GM18858 (cell line): ENCODE results near the gene RTTN.
"Not testable (repeated sequence)": the region's sequence is repeated elsewhere in the genome, so short reads cannot be mapped to it uniquely, and the experiment has no call there.

Experiments used
- ATAC-seq: cut with Tn5 transposase; IDR thresholded peaks from one replicate; pipeline ENCODE4 v1.9.1; 2021; ENCODE audit not compliant: unreplicated experiment

RTTN gene

DNA sequence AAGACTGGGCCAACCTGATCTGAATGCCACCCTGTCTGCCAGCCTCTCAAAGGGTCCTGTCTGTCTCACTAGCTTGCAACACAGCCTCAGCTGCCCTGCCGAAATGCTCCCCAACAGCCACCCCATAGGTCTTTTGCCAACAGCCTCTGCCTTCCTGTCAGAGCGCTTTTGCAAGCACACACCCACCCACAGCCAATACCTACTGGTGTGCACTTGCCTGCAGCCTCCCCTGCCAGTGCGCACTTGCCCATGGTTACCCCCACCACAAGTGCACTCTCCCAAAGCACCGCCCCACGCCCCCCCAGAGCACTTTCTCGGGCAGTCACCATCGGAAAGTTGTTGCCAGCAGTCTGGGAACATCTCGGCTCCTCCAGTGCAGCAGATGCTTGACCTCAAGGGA, 48.6 kb downstream of the RTTN start:
- no peak for ATAC-seq

DNA sequence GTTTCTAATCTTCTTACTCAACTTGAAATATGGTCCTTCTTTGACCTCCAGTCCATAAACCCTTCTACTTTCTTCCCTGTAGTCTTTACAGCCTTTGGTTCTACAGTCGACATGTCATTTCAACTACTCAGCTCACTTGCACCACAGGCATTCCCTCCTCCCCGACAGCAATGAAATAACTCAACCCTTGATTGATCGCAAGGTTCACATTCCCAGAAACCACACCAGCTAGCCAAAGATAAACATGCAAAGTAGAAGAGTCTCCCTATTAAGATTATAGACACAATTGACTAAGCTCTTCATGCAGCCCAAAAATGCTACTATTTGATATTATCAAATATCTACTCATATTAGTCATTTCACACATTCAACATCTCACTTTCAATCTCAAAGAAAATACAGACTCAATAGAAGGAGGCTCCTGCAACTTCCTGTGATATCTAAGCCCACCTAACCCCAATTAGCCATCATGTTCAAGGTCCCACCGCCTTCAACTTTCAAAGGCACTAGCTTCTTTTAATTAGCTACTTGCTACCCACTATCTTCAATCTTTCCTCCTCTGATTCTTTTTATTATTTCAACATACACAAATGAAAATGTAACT, 50.8 kb downstream of the RTTN start:
- no peak for ATAC-seq

DNA sequence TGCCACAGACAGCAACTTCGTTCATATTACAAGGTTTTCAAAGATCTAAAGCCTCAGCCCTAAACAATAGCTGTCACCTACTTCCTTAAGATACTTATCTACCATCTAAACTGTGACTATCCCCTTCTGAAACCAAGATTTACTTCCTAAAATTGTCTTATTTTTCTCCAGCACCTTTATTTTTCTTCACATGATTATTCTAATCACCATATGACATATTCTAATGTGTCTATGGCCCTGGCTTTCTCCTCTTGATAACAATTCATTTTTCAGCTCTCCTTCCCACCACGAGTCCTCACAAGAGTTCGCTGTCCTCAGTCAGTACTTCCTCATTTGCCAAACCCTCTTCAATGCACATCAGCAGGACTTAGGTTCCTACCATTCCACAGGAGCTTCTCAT, 53.9 kb downstream of the RTTN start:
- ATAC-seq: no peak

DNA sequence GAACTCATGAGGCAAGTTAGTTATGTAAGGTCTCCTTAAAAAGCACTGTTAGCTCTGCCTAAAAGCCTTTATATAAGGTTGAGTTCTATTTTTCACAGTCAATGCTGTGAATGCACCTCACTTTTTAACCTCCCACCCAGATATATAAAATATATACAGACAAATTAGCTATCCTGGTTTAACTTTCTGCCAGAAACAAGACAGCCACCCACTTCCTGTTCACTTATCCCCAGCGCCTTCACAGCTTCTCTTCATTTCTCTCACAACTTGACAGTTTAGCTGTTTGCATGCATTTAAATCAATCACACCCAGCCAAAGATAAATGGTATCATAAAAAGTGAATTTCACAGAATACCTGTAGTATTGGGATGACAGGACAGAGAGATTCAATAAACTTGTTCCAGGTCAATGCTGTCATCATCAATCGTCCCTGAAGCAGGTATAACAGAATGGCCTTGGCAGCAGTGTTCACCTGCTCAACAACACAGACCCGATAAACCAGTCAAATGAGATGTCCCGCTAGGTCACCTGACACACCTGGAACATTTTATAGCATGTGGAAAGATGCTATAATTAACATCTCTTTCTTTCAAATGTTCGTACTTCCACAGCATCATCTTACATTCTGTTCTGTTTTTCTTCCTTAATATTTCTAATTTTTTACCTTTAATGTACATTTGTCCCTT, 55.7 kb downstream of the RTTN start:
- ATAC-seq: no peak

DNA sequence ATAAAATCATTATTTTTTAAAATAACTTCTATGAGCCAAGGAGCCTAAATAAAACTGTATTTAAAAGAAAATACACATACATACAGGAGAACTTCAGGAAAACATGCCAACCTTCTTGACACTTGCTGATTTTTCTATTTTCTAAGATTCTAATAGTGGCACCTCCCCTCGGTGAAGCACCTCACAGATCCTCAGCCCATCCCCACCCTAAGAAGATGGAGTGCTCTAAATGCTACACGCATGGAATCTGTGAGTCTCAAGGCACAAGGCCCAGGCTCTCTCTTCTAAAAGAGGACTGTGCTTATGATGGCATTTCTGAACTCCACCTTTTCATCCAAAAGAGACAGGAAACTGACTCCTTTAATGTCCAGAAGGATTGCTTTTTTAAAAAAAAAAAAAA, 56.3 kb downstream of the RTTN start:
- ATAC-seq: no peak

DNA sequence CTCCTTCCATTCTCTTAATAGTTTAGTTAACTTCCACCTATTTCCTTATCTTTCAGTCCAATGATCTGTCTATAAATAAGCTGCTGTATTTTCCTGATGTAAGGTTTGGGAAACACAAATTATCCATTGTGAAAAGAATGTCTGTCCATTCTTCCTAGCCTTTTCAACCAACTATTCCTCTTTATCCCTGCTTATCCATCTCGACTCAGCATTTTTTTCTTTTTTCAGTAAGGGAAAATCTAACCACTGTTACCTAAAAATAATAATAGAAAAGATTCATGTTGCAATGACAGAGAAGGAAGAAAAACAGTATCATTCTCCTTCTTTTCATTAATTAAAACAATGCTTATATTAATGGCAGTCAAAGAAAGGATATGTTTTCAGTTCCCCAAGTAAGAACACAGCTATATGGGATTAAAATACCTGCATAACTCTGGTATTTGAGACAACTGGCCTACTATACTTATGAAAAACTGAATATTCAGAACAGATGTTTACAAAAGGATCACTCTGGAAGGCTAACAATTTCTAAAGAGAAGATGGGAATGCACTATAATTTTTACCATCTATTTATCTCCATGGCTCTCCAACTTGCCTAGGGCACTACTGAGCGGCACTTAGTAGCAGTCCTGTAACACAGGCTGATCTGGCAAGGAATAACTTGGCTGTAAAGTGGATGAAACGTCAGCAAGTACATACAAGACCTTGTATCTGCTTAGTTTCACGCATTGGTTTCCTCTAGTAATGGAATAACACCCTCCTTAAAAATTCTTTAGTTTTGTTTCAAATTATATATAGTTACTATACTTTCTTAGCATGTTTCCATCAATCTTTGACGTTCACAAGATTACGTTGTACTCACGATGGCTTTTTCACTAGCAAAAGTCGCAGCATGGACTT, 57.2 kb downstream of the RTTN start:
- ATAC-seq: no peak

DNA sequence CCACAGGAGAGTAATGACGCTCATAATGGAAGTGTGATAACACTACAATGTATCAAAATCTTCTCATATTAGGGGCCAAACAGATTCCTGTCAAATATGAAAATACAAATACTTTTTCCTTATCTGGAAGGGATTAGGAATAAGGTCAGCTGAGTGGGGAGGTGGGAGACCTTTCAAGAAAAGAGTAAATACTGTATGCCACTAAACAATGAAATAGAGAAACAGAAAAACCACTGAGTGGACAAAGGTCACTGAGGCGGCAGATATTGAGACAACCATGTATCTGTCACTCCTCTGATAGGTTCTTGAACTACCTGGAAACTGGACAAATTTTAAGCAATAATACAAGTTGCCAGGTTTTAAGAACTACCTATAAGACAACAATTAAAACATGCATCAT, 59.3 kb downstream of the RTTN start:
- ATAC-seq: no peak

DNA sequence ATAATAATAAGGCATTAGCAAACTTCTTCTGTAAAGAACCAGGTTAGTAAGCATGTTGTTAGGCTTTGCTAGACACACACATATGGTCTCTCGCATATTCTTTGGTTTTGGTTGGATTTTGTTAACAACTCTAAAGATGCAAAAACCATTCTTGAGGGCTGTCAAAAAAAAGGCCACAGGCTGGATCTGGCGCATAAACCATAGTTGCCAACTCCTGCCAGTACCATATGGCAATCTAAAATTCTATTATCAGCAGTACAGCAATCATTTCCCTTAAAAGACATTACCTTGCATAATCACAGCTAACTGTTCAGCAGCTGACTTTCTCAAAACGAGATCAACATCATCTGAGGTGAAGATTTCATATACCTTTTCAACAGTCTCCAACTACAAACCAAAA, 63.5 kb downstream of the RTTN start:
- ATAC-seq: no peak

DNA sequence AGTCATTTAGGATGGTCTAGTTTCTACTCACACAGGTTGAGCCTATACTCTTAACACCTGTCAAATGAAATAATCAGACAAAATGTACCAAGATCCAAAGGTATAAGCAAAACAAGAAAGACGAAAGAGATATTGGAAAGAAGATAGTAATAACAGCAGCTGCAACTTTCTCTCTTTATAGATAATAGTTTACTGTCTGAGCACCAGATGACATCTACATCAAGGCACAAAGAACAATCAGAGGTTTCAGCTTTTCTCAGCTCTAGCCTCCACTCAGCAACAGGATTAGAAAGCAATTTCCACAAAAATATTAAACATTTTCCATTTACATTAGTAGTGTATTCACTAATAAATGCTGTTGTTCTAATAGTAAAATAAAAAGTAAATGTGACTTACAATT, 66.3 kb downstream of the RTTN start:
- ATAC-seq: no peak

DNA sequence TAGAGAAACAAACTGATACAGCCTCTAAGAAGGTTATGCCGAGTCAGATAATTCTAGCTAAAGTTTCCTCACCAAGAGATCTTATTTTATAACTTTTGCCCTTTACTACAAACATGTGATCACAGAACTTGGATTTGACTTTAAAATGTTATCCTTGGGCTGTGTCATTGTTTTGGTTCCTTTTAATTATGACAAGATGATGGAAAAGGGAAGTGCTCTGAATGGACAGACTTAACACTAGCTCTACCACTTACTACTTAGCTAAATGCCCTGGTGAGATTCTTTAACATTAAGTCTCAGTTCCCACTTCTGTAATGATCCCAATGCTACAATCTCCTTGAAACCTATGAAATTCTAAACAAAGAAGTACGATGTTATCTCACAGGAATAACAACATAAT, 69.9 kb downstream of the RTTN start:
- ATAC-seq: no peak

DNA sequence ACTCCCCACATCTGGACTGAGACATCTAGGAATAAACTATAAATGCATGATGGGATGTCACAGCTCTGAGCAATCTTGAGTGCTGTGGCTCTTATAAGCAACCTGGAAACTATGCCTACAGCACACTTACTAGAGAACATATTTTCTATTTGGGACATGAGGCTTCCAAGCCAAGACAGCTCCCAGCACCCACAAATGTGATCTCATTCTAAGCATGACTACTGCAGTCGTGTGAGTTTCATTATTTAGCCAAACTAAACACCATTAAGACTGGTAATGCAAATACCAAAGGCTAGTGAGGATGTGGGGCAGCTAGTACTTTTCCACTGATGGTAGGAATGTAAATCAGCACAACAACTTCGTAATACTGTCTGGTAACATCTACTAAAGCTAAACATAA, 72.5 kb downstream of the RTTN start:
- ATAC-seq: no peak

DNA sequence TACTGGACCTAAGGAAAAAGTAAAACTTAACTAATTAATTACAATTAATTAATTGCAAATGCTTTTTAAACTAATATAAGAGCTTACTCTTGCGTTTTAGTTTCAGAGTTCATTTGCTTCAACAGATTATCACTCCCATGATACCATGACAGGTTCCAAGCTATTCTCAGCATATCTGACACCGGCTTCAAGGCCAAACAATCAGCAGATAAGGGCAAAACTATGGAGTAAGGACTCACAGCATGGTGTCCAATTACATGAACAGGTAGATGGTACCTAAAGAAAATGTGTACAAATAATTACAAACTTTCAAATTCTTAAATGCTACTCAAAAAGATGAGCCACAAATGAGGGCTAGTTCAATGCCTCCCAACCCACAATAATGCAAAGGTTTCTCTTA, 77.2 kb downstream of the RTTN start:
- ATAC-seq: no peak

DNA sequence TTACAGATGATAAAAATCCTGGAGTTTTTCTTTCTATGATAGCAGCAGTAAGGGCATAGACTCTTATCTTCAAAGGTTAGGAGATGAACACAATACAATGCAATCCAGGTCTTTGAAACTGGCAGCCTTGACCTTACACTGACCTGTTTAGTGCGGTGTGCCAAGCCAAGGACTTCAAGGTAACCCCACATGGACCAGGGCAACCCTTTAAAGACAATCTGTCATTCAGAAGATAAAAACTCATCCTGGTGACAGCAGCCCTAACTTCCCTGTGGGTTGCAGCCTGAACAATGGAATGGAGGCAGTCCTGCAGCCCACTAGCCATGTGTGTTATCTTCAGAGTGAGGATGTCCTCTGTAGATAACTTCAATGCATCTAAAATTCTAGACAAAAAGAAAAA, 78.1 kb downstream of the RTTN start:
- no peak for ATAC-seq

DNA sequence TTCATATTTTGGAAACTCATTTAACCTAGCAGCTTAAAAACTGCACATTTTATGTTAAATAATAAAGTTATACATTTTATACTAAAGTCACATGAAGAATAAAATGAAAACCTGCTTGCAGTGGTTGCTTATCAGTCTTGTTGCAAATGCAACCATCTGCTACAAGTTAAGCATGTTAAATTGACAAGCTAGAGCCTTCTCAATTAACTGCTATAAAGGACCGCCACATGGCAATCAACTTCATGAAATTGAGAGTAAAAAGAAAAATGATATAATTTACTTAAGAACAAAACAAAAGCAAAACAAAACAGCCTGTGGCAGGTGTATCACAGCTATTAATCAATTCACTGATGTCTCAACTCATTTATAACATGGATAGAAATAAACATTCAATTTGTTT, 78.7 kb downstream of the RTTN start:
- no peak for ATAC-seq

DNA sequence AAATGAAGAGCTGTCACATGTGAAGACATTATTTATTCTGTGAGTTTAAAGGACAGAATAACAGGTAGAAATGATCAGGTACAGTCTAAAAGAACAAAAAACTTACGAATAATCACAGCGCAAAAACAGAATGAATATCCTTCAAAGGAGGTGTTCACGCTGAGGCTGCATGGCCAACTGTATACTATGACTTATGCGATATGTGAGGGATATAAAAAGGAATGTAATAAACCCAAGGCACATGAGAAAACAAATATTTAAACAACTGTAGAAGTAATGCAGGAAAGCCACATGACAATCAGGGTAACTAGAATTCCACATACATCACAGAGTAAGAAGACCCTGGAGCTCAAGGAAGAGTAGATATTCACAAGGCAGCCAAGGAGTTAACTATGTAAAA, 81.3 kb downstream of the RTTN start:
- no peak for ATAC-seq

DNA sequence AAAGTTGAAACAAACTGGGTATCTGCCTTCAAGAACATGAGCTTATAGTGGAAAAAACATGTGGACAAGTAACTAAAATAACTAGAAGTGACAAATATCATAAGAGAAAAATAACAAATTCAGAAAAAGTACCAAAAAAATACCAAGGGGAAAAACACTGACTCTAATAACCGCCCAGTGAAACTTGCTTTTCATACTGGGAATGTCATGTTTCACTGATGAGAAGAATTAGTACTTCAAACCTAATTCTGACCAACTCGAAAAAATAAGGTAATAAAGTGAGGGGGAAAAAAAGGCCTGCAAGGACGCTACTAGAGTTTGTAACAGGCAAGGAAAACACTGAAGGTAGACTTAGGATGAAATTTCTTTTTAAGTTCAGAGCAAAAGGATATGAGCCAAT, 83.6 kb downstream of the RTTN start:
- peak; percentile 41 for ATAC-seq

DNA sequence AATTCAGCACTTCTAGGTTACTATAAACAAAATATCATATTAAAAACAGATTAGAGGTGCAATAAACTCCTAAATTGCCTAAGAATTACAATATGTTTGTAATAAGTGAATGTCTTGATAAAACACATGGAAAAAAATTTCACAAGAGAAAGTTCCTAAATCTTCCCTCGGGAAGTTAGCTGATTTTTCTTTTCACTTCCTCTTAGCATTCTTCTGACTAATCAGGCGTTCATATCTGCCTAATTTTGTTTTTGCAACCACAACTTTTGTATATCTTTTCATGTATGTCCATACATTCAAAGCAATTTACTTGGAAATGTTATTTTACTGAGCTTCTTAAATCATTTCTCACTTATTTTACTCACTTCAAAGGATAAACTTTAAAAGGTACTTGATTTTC, 88.5 kb downstream of the RTTN start:
- no peak for ATAC-seq

DNA sequence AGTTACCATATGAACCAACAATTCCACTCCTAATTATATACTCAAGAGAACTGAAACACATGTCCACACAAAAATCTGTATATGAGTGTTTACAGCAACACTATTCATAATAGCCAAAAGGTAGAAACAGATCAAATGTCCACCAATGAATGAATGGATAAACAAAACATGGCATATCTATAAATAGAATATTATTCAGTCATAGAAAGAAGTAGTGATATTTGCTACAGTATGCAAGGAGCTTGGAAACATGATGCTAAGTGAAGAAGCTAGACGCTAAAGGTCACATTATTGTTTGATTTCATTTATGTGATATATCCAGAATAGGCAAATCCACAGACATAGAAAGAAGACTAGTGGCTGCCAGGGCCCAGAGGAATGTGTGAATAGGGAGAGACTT, 92.0 kb downstream of the RTTN start:
- ATAC-seq: no peak

DNA sequence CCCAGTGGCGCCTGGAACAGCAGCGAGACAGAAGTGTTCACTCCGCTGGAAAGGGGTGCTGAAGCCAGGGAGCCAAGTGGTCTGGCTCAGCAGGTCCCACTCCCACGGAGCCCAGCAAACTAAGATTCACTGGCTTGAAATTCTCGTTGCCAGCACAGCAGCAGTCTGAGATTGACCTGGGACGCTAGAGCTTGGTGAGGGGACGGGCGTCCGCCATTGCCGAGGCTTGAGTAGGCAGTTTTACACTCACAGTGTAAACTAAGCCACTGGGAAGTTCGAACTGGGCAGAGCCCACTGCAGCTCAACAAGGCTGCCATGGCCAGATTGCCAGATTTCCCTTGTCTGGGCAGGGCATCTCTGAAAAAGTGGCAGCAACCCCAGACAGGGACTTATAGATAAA, 94.8 kb downstream of the RTTN start:
- no peak for ATAC-seq

DNA sequence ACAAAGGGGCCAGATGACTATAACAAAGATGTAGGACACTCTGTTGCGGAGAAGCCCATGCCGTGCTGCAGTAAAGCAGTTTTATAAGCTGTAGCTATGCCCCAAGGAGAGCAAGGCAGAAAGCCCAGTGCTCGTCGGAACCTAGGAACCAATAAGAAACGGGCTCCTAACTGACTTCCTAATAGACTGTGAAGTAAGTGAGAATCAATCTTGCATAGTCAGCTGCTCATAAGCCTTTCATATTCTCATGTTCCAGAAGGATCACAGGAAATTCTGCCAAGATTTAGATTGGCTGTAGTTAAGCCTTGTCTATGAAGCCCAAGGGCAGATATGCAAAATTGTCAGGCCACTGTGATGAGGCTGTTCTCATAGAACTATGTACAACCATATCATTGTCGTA, 98.4 kb downstream of the RTTN start:
- ATAC-seq: no peak

DNA sequence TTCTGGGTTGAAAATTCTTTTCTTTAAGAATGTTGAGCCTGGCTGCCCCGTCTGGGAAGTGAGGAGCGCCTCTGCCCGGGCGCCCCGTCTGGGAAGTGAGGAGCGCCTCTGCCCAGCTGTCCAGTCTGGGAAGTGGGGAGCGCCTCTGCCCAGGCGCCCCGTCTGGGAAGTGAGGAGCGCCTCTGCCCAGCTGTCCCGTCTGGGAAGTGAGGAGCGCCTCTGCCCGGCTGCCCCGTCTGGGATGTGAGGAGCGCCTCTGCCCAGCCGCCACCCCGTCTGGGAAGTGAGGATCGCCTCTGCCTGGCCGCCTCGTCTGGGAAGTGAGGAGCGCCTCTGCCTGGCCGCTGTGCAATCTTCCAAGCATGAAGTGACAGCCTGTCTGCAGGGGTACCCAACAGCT, 102.6 kb downstream of the RTTN start:
- not testable (repeated sequence) for ATAC-seq

DNA sequence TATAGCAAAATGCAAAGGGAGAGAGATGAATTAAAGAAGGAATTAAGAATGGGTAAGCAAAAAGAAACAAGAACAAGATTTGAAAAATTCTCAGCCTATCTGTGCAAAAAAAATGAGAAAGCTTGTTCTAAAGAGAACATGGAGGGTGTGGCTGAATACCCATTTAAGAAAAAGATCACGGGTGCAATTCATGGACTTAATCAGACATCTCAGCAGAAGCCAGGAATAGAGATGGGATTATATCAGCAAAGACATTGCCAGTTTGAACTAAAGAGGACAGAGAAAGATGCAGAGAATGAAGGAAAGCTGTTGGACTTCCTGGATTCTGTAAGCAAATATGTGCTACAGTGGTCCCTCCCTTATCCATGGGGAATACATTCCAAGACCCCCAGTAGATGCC, 115.6 kb downstream of the RTTN start:
- no peak for ATAC-seq
